ENCODE results near the gene HS3ST1.

DNA sequence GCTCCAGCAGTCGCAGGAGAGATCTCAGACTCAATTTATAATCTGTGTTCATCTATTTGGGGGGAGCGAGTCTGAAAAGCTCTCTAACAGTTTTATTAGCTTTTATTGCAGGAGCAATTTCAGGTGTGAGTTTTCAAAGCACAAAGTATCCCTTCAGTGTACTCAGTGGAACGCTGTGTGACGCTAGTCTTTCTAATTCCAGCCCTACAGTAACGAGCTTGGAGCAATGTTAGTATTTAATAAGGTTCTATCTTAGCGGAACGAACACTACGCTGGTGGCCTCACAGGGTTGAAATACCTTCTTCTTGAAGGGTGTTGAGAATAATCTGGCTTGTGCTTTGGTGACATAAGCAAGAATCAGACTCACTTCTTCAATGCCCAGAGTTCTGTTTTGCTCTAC is 8.4 kb downstream of the HS3ST1 start:
- TF ChIP-seq, protein P1, sequence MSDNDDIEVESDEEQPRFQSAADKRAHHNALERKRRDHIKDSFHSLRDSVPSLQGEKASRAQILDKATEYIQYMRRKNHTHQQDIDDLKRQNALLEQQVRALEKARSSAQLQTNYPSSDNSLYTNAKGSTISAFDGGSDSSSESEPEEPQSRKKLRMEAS (IDR thresholded peaks at IDR 0.05) = no peak
- TF ChIP-seq NFIC (IDR thresholded peaks at IDR 0.05) = no peak
- no peak for TF ChIP-seq TAF1 (IDR thresholded peaks at IDR 0.05; ENCODE audit: low read depth)
- TF ChIP-seq RAD21 (IDR thresholded peaks at IDR 0.05; ENCODE audit: low read depth) = no peak
- TF ChIP-seq CREB1 (IDR thresholded peaks at IDR 0.05; ENCODE audit: low read depth) = no peak
- no peak for TF ChIP-seq EP300 (IDR thresholded peaks at IDR 0.05; ENCODE audit: borderline replicate concordance)
- TF ChIP-seq EGR1 (IDR thresholded peaks at IDR 0.05) = no peak
- no peak for TF ChIP-seq FOXM1 (IDR thresholded peaks at IDR 0.05; ENCODE audit: borderline replicate concordance, low read depth)
- TF ChIP-seq YY1 (IDR thresholded peaks at IDR 0.05; ENCODE audit: low read depth) = no peak
- TF ChIP-seq, protein P2, sequence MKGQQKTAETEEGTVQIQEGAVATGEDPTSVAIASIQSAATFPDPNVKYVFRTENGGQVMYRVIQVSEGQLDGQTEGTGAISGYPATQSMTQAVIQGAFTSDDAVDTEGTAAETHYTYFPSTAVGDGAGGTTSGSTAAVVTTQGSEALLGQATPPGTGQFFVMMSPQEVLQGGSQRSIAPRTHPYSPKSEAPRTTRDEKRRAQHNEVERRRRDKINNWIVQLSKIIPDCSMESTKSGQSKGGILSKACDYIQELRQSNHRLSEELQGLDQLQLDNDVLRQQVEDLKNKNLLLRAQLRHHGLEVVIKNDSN (IDR thresholded peaks at IDR 0.05) = no peak

All from Ishikawa (cell line).